ENCODE measurements around the gene RGS3. TPM values are rescaled to one million over a fixed set of nuclear protein-coding genes. Genes with fewer than 3 reads are reported as not detected.

The RGS3 gene
- total RNA-seq, 1 donor from 2014 or later, result 36.7 TPM

- Mint-ChIP-seq H3K4me3 (no peak overlapping the region), H3K9me3 (no peaks in the 10 kb centered on the region), H3K27ac (ENCODE audit: unreplicated experiment) (no peak overlapping the region), H3K27me3 (ENCODE audit: low read depth) (peaks cover 3% of the 10 kb centered on the region), H3K4me1 (peaks cover 27% of the 10 kb centered on the region), H3K36me3 (ENCODE audit: low read depth) (no peaks in the 10 kb centered on the region)
- no peak for DNase-seq (ENCODE audit: low read depth, low spot score)
- no peak for TF ChIP-seq CTCF (conservative IDR thresholded peaks at IDR 0.05)
Observed at GRCh38 chr9:113456235-113456634, 7.3 kb upstream of the RGS3 start.

DNA sequence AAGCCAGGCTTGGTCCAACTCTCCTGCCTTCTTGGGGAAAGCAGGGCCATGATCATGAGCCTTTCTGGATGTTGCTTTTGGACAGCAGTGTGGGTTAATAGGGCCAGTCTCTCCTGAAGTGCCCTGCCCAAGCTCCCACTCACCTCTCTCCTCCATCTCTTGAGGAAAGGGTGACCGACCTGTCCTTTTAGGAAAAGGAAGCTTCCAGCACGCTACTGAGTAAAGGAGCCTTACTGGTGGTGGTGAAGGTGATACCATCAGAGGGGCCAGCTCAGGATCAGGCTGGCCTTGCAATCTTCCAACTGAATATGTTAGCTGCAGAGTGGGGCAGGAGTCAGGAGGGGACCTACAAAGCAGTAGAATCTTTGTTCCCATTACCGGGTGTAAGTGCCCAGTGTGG is 2.2 kb upstream of the RGS3 start:
- H3K4me3 Mint-ChIP-seq, result peak overlapping the region; percentile 27
- no peaks in the 10 kb centered on the region for H3K9me3 Mint-ChIP-seq
- no peak for DNase-seq (ENCODE audit: low read depth, low spot score)
- H3K4me1 Mint-ChIP-seq, result peaks cover 32% of the 10 kb centered on the region
- peaks cover 16% of the 10 kb centered on the region for H3K27me3 Mint-ChIP-seq (ENCODE audit: low read depth)
- no peak overlapping the region for H3K27ac Mint-ChIP-seq (ENCODE audit: unreplicated experiment)
- no peak for TF ChIP-seq CTCF (conservative IDR thresholded peaks at IDR 0.05)
- H3K36me3 Mint-ChIP-seq (ENCODE audit: low read depth), result no peaks in the 10 kb centered on the region

GRCh38 chr9:113461943-113462342 is 1.6 kb upstream of the RGS3 start:
- Mint-ChIP-seq H3K4me3 (no peak overlapping the region), H3K36me3 (ENCODE audit: low read depth) (no peaks in the 10 kb centered on the region), H3K27me3 (ENCODE audit: low read depth) (peaks cover 16% of the 10 kb centered on the region), H3K27ac (ENCODE audit: unreplicated experiment) (no peak overlapping the region), H3K9me3 (peaks cover 3% of the 10 kb centered on the region), H3K4me1 (peaks cover 30% of the 10 kb centered on the region)
- DNase-seq (ENCODE audit: low read depth, low spot score), result no peak
- no peak for TF ChIP-seq CTCF (conservative IDR thresholded peaks at IDR 0.05)

DNA sequence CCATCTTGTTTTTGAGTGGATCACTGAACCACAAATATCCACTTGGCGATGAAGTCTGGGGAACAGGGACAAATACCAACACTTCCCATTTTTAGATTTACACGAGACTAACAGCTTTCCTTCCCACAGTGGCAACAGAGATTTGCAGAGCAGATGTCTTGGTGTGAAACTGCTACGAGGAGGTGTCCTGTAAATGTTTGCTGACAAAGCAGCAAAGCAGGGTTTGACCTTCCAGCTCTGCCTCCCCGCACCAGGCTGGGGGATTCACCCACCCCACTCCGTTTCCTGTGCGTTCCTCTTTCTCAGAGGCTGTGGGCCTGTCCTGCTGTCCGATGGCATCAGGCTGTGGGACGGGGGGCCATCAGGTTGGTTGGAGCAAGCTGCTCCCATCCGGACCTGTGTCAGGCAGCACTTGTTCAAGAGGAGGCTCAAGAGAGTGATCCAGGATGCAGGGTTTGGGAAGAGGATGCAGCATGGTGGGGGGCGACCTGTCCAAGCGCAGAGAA is 693 bp upstream of the RGS3 start:
- TF ChIP-seq CTCF (conservative IDR thresholded peaks at IDR 0.05), result no peak
- DNase-seq (ENCODE audit: low read depth, low spot score), result no peak
- Mint-ChIP-seq H3K4me3 (peak overlapping the region; percentile 42), H3K4me1 (peaks cover 27% of the 10 kb centered on the region), H3K36me3 (ENCODE audit: low read depth) (peaks cover 4% of the 10 kb centered on the region), H3K9me3 (peaks cover 8% of the 10 kb centered on the region), H3K27ac (ENCODE audit: unreplicated experiment) (no peak overlapping the region), H3K27me3 (ENCODE audit: low read depth) (peaks cover 16% of the 10 kb centered on the region)

- Mint-ChIP-seq H3K9me3 (peaks cover 8% of the 10 kb centered on the region), H3K4me3 (peak overlapping the region; percentile 78), H3K36me3 (ENCODE audit: low read depth) (peaks cover 4% of the 10 kb centered on the region), H3K27me3 (ENCODE audit: low read depth) (peaks cover 16% of the 10 kb centered on the region), H3K4me1 (peaks cover 34% of the 10 kb centered on the region), H3K27ac (ENCODE audit: unreplicated experiment) (no peak overlapping the region)
- TF ChIP-seq CTCF (conservative IDR thresholded peaks at IDR 0.05), result no peak
- DNase-seq (ENCODE audit: low read depth, low spot score), result no peak
Observed at GRCh38 chr9:113464286-113464660, 746 bp downstream of the RGS3 start.
